PC-3 (cell line): ENCODE results near the gene ATPAF1. TPM values are rescaled to one million over a fixed set of nuclear protein-coding genes. Genes with fewer than 3 reads are reported as not detected.

ENCODE experiments used
- ATAC-seq: fragments of 200-7000 bp; cut with Tn5 transposase; 2 replicates; pipeline ENCODE4 v1.9.1; 2020; ENCODE audit warnings: mild to moderate bottlenecking, moderate library complexity
- BruUV-seq: library from RNA; stranded (reverse); fragments of 400-500 nt; replicated peaks from 2 replicates; lab custom pipeline; 2021; lab: Mats Ljungman, UMichigan
- CTCF ChIA-PET: fragments of 300-600 bp; sonication (Branson Sonifier 250); formaldehyde crosslinking; loops from one replicate; lab custom pipeline; 2022; ENCODE audit warnings: antibody characterized with exemption; lab: Charles Lee
- POLR2A ChIA-PET: fragments of 300-600 bp; sonication (Branson Sonifier 250); formaldehyde crosslinking; loops from one replicate; lab custom pipeline; 2022; ENCODE audit warnings: antibody characterized with exemption; ENCODE audit not compliant: unreplicated experiment; lab: Charles Lee
- DNase-seq: peaks from one replicate; pipeline ENCODE4 v3.0.0-alpha.2; 2015
- H2AFZ ChIP-seq: fragments of 300-600 bp; sonication (generic); 2 replicates; pipeline ENCODE4 v1.6.0; 2016; ENCODE audit warnings: antibody characterized with exemption, low read length
- H3F3A ChIP-seq: fragments of 300-600 bp; sonication (generic); one replicate; pipeline ENCODE4 v1.6.0; 2017; ENCODE audit warnings: antibody characterized with exemption, low read length, control low read depth, mild to moderate bottlenecking; ENCODE audit not compliant: unreplicated experiment
- H3K27ac ChIP-seq: fragments of 300-600 bp; sonication (generic); 2 replicates; pipeline ENCODE4 v1.5.1; 2016; ENCODE audit warnings: mild to moderate bottlenecking, low read length
- H3K27me3 ChIP-seq: fragments of 300-600 bp; sonication (generic); 2 replicates; pipeline ENCODE4 v1.6.1; 2016; ENCODE audit warnings: low read length, mixed read lengths
- H3K36me3 ChIP-seq: fragments of 300-600 bp; sonication (generic); 2 replicates; pipeline ENCODE4 v1.6.1; 2016; ENCODE audit warnings: low read depth, mixed run types, low read length, mixed read lengths
- H3K4me1 ChIP-seq: fragments of 300-600 bp; sonication (generic); 2 replicates; pipeline ENCODE4 v1.5.1; 2016; ENCODE audit warnings: low read length; ENCODE audit not compliant: insufficient read depth
- H3K4me2 ChIP-seq: fragments of 300-600 bp; sonication (generic); 2 replicates; pipeline ENCODE4 v1.6.0; 2016; ENCODE audit warnings: low read length
- H3K4me3 ChIP-seq: fragments of 300-600 bp; sonication (generic); 2 replicates; pipeline ENCODE4 v1.5.1; 2016; ENCODE audit warnings: mild to moderate bottlenecking, low read length, mixed read lengths
- H3K79me2 ChIP-seq: fragments of 300-600 bp; sonication (generic); 2 replicates; pipeline ENCODE4 v1.6.1; 2017; ENCODE audit warnings: low read length, mixed read lengths
- H3K9ac ChIP-seq: fragments of 300-600 bp; sonication (generic); 2 replicates; pipeline ENCODE4 v1.6.0; 2016; ENCODE audit warnings: mild to moderate bottlenecking, low read length
- H3K9me2 ChIP-seq: fragments of 300-600 bp; sonication (generic); replicated peaks from 2 replicates; pipeline ENCODE4 v1.6.1; 2016; ENCODE audit warnings: mixed run types, low read length, mixed read lengths
- H3K9me3 ChIP-seq: fragments of 300-600 bp; sonication (generic); 2 replicates; pipeline ENCODE4 v1.6.1; 2016; ENCODE audit warnings: low read length, mixed read lengths
- H4K20me1 ChIP-seq: fragments of 300-600 bp; sonication (generic); 2 replicates; pipeline ENCODE4 v1.6.1; 2016; ENCODE audit warnings: low read length, mixed read lengths
- CTCF ChIP-seq: fragments of 300-600 bp; sonication (generic); conservative IDR thresholded peaks from 2 replicates; pipeline ENCODE4 v1.5.1; 2017; ENCODE audit warnings: antibody characterized with exemption, low read depth, mild to moderate bottlenecking, low read length
- EZH2 ChIP-seq: fragments of 300-600 bp; sonication (generic); IDR thresholded peaks from one replicate; pipeline ENCODE4 v1.6.1; 2017; ENCODE audit warnings: antibody characterized with exemption, mild to moderate bottlenecking, low read length; ENCODE audit not compliant: unreplicated experiment
- EZH2phosphoT487 ChIP-seq: fragments of 300-600 bp; sonication (generic); IDR thresholded peaks from 2 replicates; pipeline ENCODE4 v1.6.1; 2018; ENCODE audit warnings: mild to moderate bottlenecking, antibody characterized with exemption, low read length, borderline replicate concordance
- intact Hi-C: fragments of 100-400 bp; cut with micrococcal nuclease; formaldehyde crosslinking; loops from 2 replicates; pipeline ENCODE4 v1.9.0; 2023
- total RNA-seq: library from RNA; depleted of rRNA; stranded (reverse); fragments of >200 nt; gene quantifications from 2 replicates; pipeline ENCODE4 v1.2.3, GENCODE V29; 2014

The ATPAF1 gene
- total RNA-seq, 1 experiment from 2014 or later: 68.3 TPM

- Histone ChIP-seq H3K9me3 (no peaks in the 10 kb centered on the region), H3K4me3 (no peak overlapping the region), H3K27me3 (no peaks in the 10 kb centered on the region), H3K9me2 (no peaks in the 10 kb centered on the region), H3K4me2 (no peak overlapping the region), H2AFZ (no peak overlapping the region), H3F3A (no peaks in the 10 kb centered on the region), H3K9ac (no peak overlapping the region), H3K79me2 (no peaks in the 10 kb centered on the region), H4K20me1 (no peaks in the 10 kb centered on the region), H3K4me1 (peaks cover 19% of the 10 kb centered on the region), H3K36me3 (peaks cover 68% of the 10 kb centered on the region), H3K27ac (no peak overlapping the region)
- no peak for DNase-seq
- no peak for TF ChIP-seq CTCF
- TF ChIP-seq EZH2phosphoT487: no peak
- TF ChIP-seq EZH2: no peak
- ChIA-PET CTCF (no interaction called here), POLR2A (no interaction called here)
- BruUV-seq: no TSS peak
- intact Hi-C loops: no loop called here
- ATAC-seq: no peak
Observed at GRCh38 chr1:46690931-46691421, 22.8 kb upstream of the ATPAF1 start.

GRCh38 chr1:46689897-46690296 lies 21.7 kb upstream of the ATPAF1 start:
- POLR2A ChIA-PET: no interaction called here
- H3K9me2 ChIP-seq: no peaks in the 10 kb centered on the region
- H3K4me3 ChIP-seq: no peak overlapping the region
- H3K4me1 ChIP-seq: peaks cover 19% of the 10 kb centered on the region
- H4K20me1 ChIP-seq: no peaks in the 10 kb centered on the region
- intact Hi-C loops: loop anchor here (5.0 kb wide), 1 partner anchor 37 kb away; no protein-coding TSS in a partner anchor
- no peak overlapping the region for H2AFZ ChIP-seq
- H3K79me2 ChIP-seq: no peaks in the 10 kb centered on the region
- H3F3A ChIP-seq: no peaks in the 10 kb centered on the region
- no peak overlapping the region for H3K4me2 ChIP-seq
- H3K27me3 ChIP-seq: no peaks in the 10 kb centered on the region
- no peak overlapping the region for H3K27ac ChIP-seq
- DNase-seq: no peak
- TF ChIP-seq CTCF (no peak), EZH2phosphoT487 (no peak)
- CTCF ChIA-PET: no interaction called here
- ATAC-seq: no peak
- peaks cover 69% of the 10 kb centered on the region for H3K36me3 ChIP-seq
- BruUV-seq: no TSS peak
- no peaks in the 10 kb centered on the region for H3K9me3 ChIP-seq
- no peak overlapping the region for H3K9ac ChIP-seq

- Histone ChIP-seq H2AFZ (no peak overlapping the region), H3K79me2 (no peaks in the 10 kb centered on the region), H3K4me2 (no peak overlapping the region), H3K36me3 (peaks cover 75% of the 10 kb centered on the region), H3K27me3 (no peaks in the 10 kb centered on the region), H3K4me3 (no peak overlapping the region), H4K20me1 (no peaks in the 10 kb centered on the region), H3F3A (no peaks in the 10 kb centered on the region), H3K9ac (no peak overlapping the region), H3K27ac (no peak overlapping the region), H3K4me1 (peaks cover 19% of the 10 kb centered on the region), H3K9me3 (no peaks in the 10 kb centered on the region), H3K9me2 (no peaks in the 10 kb centered on the region)
- intact Hi-C loops: loop anchor here (5.0 kb wide), 1 partner anchor 38 kb away; no protein-coding TSS in a partner anchor
- no peak for TF ChIP-seq EZH2phosphoT487
- no peak for TF ChIP-seq EZH2
- TF ChIP-seq CTCF: no peak
- ATAC-seq: no peak
- CTCF ChIA-PET: no interaction called here
- no TSS peak for BruUV-seq
- no peak for DNase-seq
- POLR2A ChIA-PET: no interaction called here
Observed at GRCh38 chr1:46689356-46689755, 21.2 kb upstream of the ATPAF1 start.
